Measurements from ENCODE around the gene PRMT5.
A peak's percentile ranks its signal among the peaks of the same experiment; 100 is the strongest.

Gene PRMT5

GRCh38 chr14:22932146-22932545 lies 3.0 kb upstream of the PRMT5 start:
- no peak for TF ChIP-seq CTCF (IDR thresholded peaks at IDR 0.05; ENCODE audit: low read depth, low read length)
- no peak overlapping the region for H3K4me3 ChIP-seq (ENCODE audit: low read depth, low read length)

- H3K4me3 ChIP-seq (ENCODE audit: low read depth, low read length): peak overlapping the region; percentile 60
- TF ChIP-seq CTCF (IDR thresholded peaks at IDR 0.05; ENCODE audit: low read depth, low read length): no peak
Measured at GRCh38 chr14:22929961-22930364, 787 bp upstream of the PRMT5 start.

GRCh38 chr14:22928237-22929103 lies 706 bp downstream of the PRMT5 start:
- TF ChIP-seq CTCF (IDR thresholded peaks at IDR 0.05; ENCODE audit: low read depth, low read length): no peak
- H3K4me3 ChIP-seq (ENCODE audit: low read depth, low read length): peak overlapping the region; percentile 97

GRCh38 chr14:22926316-22926715 lies 2.9 kb downstream of the PRMT5 start:
- no peak overlapping the region for H3K4me3 ChIP-seq (ENCODE audit: low read depth, low read length)
- no peak for TF ChIP-seq CTCF (IDR thresholded peaks at IDR 0.05; ENCODE audit: low read depth, low read length)

- no peak overlapping the region for H3K4me3 ChIP-seq (ENCODE audit: low read depth, low read length)
- no peak for TF ChIP-seq CTCF (IDR thresholded peaks at IDR 0.05; ENCODE audit: low read depth, low read length)
Measured at GRCh38 chr14:22925513-22925912, 3.7 kb downstream of the PRMT5 start.

GRCh38 chr14:22923746-22924145 lies 5.4 kb downstream of the PRMT5 start:
- no peak overlapping the region for H3K4me3 ChIP-seq (ENCODE audit: low read depth, low read length)
- no peak for TF ChIP-seq CTCF (IDR thresholded peaks at IDR 0.05; ENCODE audit: low read depth, low read length)

GRCh38 chr14:22922294-22922693 lies 6.9 kb downstream of the PRMT5 start:
- H3K4me3 ChIP-seq (ENCODE audit: low read depth, low read length): no peak overlapping the region
- TF ChIP-seq CTCF (IDR thresholded peaks at IDR 0.05; ENCODE audit: low read depth, low read length): no peak

All from WI38 (cell line).